KMS-11 (cell line): ENCODE results near the gene TMEM30A.

Source experiments
- H2AFZ ChIP-seq: fragments of 200-600 bp; sonication (generic); 2 replicates; pipeline ENCODE4 v1.6.1; 2016; ENCODE audit warnings: antibody characterized with exemption, mixed run types, low read depth
- H3K27ac ChIP-seq: fragments of 200-600 bp; sonication (generic); 2 replicates; pipeline ENCODE4 v1.6.1; 2016; ENCODE audit warnings: mild to moderate bottlenecking, mixed run types
- H3K27me3 ChIP-seq: fragments of 200-600 bp; sonication (generic); 2 replicates; pipeline ENCODE4 v1.6.1; 2017; ENCODE audit warnings: mild to moderate bottlenecking, low read depth, mixed run types, moderate library complexity; ENCODE audit not compliant: insufficient read depth
- H3K36me3 ChIP-seq: fragments of 200-600 bp; sonication (generic); 2 replicates; pipeline ENCODE4 v1.6.1; 2017; ENCODE audit warnings: mild to moderate bottlenecking, mixed run types; ENCODE audit not compliant: insufficient read depth
- H3K4me1 ChIP-seq: fragments of 200-600 bp; sonication (generic); 2 replicates; pipeline ENCODE4 v1.6.1; 2016; ENCODE audit warnings: mild to moderate bottlenecking, low read depth, mixed run types; ENCODE audit not compliant: poor library complexity, severe bottlenecking
- H3K4me2 ChIP-seq: fragments of 200-600 bp; sonication (generic); 2 replicates; pipeline ENCODE4 v1.7.0; 2016; ENCODE audit warnings: mild to moderate bottlenecking, mixed run types
- H3K4me3 ChIP-seq: fragments of 200-600 bp; sonication (generic); IDR thresholded peaks from 2 replicates; pipeline ENCODE4 v1.6.1; 2017; ENCODE audit warnings: low read depth, low read length, mixed read lengths; ENCODE audit not compliant: insufficient read depth
- H3K79me2 ChIP-seq: fragments of 200-600 bp; sonication (generic); 2 replicates; pipeline ENCODE4 v1.6.1; 2016; ENCODE audit warnings: low read depth, mixed run types; ENCODE audit not compliant: insufficient read depth
- H3K9ac ChIP-seq: fragments of 200-600 bp; sonication (generic); 2 replicates; pipeline ENCODE4 v1.6.1; 2016; ENCODE audit warnings: mild to moderate bottlenecking, mixed run types
- H4K20me1 ChIP-seq: fragments of 200-600 bp; sonication (generic); 2 replicates; pipeline ENCODE4 v1.6.1; 2016; ENCODE audit warnings: mild to moderate bottlenecking, mixed run types; ENCODE audit not compliant: insufficient read depth
- CTCF ChIP-seq: fragments of 200-600 bp; sonication (generic); conservative IDR thresholded peaks from 2 replicates; pipeline ENCODE4 v1.6.1; 2017; ENCODE audit warnings: low read depth, mild to moderate bottlenecking, antibody characterized with exemption, low read length, moderate library complexity, mixed read lengths

TMEM30A gene

DNA sequence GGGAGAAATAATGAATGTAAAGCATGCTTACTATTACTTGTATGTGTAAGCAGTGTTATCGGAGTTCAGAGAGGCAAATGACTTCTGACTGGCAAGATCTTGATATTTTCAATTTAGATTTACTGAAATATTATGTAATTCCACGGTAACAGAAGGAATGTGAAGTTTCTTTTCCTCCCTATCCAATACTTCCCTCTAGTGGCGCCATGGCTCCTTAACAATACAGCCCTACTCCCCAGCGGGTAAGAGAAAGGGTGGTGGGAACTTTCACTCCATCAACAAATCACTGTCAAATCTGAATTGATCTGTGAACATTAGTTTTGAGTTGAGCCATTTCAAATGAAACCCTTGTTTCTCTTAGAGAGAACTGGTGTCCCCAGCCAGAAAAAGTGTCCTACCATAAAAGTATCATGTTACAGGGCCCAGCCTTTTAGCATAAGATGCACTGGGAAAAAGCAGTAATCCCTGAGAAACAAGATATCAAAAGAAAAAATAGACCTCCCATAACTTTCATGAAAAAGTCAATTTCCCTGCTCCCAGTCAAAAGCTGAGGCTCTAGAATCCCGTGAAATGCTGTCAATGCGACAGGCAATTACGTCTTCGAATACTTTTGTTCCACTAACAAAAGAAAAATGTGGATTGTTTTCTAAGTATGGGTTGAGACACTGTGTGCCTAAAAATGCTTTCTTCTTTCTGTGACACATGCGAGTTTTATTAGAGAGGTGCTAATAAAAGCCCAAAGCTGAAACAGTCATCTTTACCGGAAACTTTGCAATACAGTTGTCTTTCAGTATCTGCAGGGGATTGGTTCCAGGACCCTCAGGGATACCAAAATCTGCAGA, 53.9 kb downstream of the TMEM30A start:
- H3K4me3 ChIP-seq = no peak overlapping the region
- no peak overlapping the region for H3K27ac ChIP-seq
- H3K9ac ChIP-seq = no peak overlapping the region
- no peaks in the 10 kb centered on the region for H3K36me3 ChIP-seq
- no peaks in the 10 kb centered on the region for H3K27me3 ChIP-seq
- no peaks in the 10 kb centered on the region for H3K79me2 ChIP-seq
- H3K4me1 ChIP-seq = no peaks in the 10 kb centered on the region
- no peaks in the 10 kb centered on the region for H4K20me1 ChIP-seq
- TF ChIP-seq CTCF = 0 out of 2 replicates have a peak, but pooled peaks have one; percentile 29
- no peak overlapping the region for H3K4me2 ChIP-seq
- no peak overlapping the region for H2AFZ ChIP-seq

DNA sequence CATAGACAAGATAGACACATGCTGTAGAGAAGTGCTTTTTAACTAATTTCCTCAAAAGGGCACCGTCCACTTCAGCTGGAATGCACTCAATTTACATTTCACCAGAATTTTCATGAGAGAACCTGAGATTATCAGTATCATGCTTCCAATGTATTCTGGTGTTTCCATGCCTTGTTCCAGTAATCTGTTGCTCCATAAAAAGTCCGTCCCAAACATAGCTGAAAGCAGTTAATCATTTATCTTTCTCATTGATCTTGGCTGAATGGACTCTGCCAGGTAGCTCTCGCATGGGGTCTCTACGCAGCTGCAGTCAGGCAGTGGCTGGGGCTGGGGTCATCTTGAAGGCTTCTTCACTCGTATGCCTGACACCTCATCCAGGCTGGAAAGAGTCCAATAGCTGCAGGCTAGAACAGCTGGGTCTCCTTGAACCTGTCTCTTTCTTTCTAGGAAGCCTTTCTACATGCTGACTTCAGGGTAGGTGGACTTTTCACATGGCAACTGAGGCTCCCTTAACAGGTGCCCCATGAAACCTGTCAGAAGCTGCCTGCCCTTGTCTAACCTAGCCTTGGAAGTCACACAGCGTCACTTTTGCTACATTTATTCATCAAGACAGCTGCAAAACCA, 60.2 kb downstream of the TMEM30A start:
- no peak overlapping the region for H2AFZ ChIP-seq
- no peak overlapping the region for H3K4me3 ChIP-seq

GRCh38 chr6:75223428-75223827, 61.2 kb downstream of the TMEM30A start:
- H3K4me3 ChIP-seq = no peak overlapping the region
- H4K20me1 ChIP-seq = no peaks in the 10 kb centered on the region
- no peak overlapping the region for H3K4me2 ChIP-seq
- no peaks in the 10 kb centered on the region for H3K79me2 ChIP-seq
- no peaks in the 10 kb centered on the region for H3K27me3 ChIP-seq
- H3K27ac ChIP-seq = no peak overlapping the region
- H2AFZ ChIP-seq = no peak overlapping the region
- no peak overlapping the region for H3K9ac ChIP-seq
- no peaks in the 10 kb centered on the region for H3K36me3 ChIP-seq
- H3K4me1 ChIP-seq = no peaks in the 10 kb centered on the region
- TF ChIP-seq CTCF = no peak

More for the DNA sequence above, 60.2 kb downstream of the TMEM30A start:
- Histone ChIP-seq H3K79me2 (no peaks in the 10 kb centered on the region), H4K20me1 (no peaks in the 10 kb centered on the region), H3K27ac (no peak overlapping the region), H3K27me3 (no peaks in the 10 kb centered on the region), H3K36me3 (no peaks in the 10 kb centered on the region), H3K4me1 (no peaks in the 10 kb centered on the region), H3K9ac (no peak overlapping the region), H3K4me2 (no peak overlapping the region)
- no peak for TF ChIP-seq CTCF

- Histone ChIP-seq H3K36me3 (no peaks in the 10 kb centered on the region), H3K27me3 (no peaks in the 10 kb centered on the region), H3K27ac (no peak overlapping the region), H3K9ac (no peak overlapping the region), H2AFZ (no peak overlapping the region), H3K4me1 (no peaks in the 10 kb centered on the region), H4K20me1 (no peaks in the 10 kb centered on the region), H3K4me3 (no peak overlapping the region), H3K4me2 (no peak overlapping the region), H3K79me2 (no peaks in the 10 kb centered on the region)
- TF ChIP-seq CTCF = no peak
Measured at GRCh38 chr6:75222261-75222660, 62.3 kb downstream of the TMEM30A start.
